GM19043 (cell line): ENCODE results near the gene NOL4L.

Experiments
- ATAC-seq: cut with Tn5 transposase; IDR thresholded peaks from one replicate; pipeline ENCODE4 v1.9.1; 2021; ENCODE audit warnings: low read depth; ENCODE audit not compliant: unreplicated experiment

Gene NOL4L

DNA sequence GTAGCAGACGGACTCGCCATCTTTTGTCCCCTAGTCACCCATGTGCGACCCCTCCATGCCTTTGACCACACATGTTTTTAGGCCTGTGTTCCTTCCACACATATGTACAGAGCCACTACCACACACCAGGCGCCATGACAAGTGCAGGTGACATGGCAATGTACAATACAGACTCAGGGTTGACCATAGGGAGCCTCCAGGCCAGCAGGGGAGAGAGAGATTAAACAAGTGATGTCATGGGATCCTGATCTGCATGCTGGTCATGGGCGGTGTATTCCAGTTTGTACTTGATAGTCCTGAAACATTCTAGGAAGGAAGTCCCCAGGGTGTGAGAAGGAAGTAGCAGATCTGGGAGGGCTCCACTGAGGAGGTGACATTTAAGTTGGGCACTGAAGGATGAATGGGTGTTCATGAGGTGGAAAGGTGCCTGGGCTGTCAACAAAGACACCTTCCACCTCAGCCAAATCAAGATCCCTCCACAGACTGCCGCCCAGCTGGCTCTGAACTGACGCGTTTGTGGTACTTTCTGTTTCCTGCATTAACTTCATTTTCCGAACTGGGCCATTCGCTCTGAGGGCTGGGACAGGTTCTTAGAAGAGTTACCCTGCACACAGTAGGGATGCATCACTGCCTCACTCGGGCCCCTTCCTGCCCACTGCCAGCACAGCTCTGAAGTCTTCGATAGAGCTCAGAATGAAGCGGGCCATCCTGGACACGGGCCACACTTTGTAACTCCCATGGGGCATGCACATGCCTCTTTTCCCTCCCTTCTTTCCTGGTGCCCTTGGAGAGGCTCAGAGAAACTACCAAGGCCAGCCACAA is 94.0 kb downstream of the NOL4L start:
- ATAC-seq, result no peak

DNA sequence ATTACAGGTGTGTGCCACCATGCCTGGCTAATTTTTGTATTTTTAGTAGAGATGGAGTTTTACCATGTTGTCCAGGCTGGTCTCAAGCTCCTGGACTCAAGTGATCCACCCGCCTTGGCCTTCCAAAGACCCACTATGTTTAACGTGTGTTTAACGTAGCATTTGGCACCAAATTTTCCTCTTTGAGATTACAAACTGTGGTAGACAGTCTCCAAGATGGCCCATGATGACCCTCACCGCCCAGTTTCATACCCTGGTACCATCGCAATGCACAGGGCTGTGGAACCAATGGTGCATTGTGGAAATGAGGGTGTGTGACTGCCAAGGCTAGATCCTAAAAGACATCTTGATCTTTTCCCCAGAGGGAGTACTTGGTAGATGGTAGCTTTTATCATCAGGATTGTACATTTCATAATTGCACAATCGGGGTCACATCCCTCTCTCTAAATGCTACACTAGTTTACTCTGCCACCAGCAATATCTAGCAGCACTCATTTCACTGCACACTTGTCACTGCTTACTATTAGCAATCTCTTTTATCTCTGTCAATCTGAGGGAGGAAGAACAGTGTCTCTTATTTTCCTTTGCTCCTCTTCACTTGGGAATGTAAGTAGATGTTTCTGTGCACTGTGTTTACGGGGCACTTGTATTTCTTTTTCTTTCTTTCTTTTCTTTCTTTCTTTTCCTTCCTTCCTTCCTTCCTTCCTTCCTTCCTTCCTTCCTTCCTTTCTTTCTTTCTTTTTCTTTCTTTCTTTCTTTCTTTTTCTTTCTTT is 96.9 kb downstream of the NOL4L start:
- ATAC-seq, result no peak

DNA sequence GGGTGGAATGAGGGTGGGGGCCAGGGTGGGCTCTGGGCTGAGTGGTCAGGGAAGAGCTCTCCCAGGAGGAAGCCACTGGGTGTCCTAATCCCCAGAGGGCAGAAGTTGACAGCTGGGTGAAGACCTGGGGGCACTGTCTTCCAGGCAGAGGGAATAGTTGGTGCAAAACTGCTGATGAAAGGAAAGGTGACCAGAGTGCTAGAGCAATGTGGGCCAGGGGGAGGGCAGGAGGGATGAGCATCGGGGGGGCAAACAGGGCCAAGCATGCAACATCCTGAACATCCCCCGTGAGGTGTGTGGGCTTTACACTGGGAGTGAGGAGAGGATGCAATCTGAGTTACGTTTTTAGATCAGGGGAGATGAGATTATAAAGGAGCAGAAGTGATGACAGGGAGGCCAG is 97.8 kb downstream of the NOL4L start:
- ATAC-seq, result no peak

DNA sequence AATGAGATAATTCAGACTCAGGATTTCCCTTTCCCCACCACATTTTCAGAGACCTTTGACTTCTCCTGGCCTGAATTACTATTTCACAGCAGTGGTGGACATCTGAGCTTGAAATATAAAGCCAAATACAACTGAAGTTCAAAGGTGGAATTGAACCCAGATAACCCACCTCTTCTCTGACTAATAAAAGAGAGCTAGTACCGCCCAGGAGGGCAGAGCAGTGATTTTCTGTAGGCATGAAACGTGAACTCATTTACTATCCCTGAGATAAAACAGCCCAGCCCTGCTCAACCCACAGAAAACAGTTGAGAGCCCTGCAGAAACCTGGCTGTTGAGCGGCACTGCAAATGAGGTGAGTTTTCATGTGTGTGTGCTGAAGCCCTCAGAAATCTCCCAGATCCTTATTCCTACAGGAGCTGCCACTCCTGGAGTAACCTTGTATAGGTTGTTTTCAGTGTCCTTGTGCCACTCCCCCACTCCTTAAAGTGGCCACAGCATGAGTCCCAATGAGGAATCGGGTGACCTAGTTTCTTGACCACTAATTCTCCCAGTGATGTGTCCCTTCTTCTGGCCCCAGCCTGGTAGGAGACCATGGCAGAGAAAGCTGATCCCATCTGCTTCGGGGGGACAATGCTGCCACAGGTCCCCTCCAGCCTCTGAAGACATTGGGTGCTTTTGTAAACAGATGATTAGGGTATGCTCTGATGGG is 99.2 kb downstream of the NOL4L start:
- no peak for ATAC-seq

DNA sequence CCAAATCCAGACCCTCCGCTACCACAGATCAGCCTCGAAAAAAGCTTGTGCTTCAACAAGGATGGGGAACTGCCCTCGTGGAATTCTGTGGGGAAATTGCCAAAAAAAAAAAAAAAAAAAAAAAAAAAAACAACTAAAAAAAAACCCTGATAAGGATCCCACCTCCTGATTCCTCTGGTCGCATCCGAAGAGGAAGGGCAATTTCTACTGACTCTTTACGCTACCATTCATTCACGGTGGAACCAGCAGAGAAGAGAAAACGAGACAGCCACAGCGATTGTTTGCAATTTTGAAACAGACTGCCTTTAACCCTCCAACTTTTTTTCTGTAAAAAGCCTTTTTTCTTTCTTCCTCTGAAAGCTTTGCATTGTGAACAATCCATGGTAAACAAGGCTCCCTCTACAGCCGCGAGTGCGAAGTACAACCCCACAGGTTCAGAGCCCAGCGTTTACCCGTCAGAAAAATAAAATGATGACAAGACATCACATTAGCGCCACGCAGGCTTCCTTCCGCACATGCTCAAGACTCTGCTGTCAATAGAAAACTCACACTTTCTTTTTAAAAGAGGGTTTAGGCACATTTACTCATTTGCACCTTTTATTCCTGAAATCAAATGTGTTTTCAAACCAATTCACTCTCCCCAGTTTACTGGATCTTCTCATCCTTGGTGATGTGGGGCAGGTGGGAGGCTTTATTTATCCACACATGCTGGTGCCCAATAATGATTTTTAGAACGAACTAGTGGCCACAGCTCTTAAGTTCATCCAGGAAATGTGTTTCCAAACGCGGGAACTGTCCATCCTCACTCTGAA is 100.0 kb downstream of the NOL4L start:
- no peak for ATAC-seq

DNA sequence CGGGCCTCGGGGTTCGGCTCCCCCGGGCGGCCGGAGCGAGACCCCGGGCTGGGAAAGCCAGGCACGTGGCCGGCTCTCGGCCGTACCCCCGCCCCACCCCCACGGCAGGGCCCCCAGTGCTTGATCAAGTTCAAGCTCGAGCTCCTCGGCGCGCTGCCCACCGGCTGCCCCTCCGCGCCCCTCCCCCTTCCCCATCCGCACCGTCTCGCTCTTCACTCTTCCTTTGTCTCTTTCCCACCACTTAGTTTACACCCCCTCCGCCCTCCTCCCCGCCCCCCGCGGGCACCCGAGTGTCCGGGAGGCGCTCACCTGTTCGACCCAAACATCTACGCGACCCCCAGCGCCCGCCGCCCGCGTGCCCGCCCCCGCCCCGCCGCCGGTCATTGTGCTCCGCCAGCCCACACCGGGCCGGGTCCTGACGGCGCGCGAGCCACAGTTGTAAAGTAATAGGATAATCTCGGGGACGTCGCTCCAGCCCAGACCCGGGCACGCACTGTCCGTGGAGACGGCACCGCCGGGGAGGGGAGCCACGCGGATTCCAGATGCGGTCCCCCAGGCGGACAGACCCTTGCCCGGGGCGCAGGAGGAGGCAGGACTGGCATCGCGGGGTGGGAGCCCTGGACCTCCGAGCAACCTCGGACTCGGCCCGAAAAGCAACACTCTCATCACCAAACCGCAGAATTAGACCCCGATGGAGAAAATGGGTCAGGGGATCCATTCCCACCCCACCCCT is 100.7 kb downstream of the NOL4L start:
- no peak for ATAC-seq

DNA sequence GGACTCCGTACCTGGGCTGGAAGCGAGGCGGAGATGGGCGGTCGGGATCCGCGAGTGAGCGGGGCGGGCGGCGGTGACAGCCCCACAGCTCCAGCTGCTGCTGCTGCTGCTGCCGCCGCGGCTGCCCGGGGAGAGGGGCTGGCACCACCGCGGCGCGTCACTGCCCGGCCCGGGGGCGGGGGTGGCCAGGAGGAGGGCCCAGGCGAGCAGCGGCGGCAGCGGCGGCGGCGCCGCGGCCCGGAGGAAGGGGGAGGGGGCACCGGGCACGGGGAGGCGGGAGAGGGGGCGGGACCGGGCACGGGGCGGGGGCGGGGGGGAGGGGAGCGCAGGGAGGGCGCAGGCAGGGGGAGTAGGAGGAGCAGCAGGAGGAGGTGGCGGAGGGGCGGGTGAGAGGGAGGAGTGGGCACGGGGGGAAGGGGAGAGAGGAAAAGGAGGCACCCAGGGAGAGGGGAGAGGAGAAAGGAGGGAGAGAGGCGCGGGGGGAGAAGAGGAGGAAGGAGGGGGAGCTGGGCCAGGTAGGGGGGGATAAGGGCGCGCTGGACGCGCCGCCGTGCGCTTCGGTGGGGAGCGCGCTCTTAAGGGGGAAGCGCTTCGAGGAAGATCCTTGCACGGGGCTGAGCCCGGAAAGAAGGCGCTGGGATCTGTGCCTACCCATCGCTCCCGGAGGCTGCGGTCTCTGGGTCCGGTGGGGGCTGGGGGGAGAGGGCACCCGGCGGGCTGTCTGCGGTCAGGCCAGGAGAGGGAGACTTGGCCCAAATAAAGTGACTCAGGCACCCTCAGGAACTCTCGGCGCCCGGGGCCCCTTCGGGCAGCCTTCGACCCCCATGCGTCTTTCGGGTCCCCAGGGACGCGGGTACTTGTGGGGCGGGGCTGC is 101.5 kb downstream of the NOL4L start:
- no peak for ATAC-seq

DNA sequence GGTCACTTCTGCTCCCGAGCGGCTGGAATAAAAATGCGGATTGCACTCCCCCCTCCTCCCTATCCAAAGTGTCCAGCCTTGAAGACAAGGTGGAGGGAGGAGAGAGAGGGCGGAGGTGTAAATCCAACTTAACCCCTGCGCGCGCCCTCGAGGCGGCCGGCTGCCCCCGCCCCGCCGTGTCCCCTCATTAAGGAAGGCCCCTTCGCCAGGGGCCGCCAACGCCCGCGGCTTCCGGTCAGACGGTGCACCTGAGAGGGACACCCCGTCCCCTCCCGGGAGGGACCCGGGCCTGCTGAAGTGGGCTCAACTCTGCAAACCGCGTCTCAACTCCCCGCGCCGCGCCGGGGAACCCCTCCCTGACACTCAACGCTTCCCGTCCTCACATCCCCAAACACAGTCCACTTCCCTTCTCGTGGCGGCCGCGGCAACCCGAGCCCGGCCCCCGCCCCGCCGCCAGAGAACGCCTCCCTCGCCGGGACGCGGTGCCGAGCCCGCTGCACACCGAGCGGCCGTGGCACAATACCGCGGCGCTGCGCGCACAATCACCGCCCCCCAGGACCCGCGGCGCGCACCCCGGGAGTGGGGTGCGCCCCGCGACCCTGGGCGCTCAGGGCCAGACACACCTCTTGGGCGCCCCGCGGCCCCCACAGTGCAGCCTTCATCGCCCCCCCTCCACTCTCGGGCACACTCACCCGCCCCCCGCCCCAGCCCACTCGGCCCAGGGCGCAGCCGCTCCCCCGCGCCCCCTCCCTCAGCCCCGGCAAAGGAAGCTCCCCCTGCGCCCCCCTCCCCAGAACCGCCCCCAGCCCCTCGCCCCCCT is 102.5 kb downstream of the NOL4L start:
- ATAC-seq, result no peak

DNA sequence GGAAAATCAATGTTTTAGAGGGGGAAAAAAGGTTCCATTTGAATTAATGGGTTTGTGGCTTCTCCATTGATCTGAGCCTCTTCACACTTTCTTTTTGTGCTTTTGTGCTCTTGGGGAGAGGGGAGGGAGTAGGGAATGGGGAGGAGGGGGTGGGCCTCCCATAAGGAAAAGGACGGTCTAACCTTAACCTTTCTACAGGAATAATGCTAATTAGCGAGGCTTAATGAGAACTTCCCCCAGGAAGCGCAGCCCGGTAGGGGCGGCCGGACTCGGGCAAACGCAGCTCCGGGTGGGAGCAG is 103.0 kb downstream of the NOL4L start:
- ATAC-seq, result no peak

DNA sequence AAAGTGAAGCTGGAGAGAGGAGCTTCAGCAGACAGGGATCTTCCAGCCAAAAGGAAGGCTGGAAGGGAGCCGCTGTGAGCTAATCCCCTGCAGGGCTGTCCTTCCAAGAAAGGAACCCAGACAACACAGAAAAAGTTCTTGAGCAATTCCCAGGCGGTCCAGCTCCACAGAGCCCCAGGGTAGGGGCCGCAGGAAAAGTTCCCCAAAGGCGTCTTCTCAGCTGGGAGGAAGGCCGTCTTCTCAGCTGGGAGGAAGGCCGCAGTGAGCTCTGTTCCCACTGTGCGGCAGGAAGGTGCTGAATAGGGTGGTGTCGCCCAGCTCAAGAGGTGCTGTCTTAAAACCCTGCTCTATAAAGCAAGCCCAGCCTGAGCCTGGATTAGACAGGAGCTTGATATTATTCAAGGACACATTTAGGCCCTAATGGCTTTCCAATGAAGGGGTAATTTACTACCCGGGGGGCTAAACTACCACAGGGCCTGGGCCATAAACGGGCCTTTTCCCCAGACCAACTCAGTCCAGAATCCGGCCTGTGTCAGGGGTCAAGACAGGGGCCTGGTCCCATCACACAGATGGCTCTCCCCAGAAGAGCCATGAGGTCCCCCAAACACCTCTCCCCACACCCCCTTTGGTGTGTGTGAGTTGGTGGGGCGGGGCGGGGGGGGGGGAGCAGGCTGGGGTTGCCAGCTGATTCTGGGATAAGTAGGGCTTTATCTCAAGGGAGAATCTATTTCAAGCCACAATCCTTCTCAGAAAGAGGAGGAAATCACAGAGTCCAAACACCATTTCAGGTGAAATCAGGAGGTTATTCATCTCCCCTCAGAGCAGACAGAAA is 103.6 kb downstream of the NOL4L start:
- ATAC-seq, result no peak

DNA sequence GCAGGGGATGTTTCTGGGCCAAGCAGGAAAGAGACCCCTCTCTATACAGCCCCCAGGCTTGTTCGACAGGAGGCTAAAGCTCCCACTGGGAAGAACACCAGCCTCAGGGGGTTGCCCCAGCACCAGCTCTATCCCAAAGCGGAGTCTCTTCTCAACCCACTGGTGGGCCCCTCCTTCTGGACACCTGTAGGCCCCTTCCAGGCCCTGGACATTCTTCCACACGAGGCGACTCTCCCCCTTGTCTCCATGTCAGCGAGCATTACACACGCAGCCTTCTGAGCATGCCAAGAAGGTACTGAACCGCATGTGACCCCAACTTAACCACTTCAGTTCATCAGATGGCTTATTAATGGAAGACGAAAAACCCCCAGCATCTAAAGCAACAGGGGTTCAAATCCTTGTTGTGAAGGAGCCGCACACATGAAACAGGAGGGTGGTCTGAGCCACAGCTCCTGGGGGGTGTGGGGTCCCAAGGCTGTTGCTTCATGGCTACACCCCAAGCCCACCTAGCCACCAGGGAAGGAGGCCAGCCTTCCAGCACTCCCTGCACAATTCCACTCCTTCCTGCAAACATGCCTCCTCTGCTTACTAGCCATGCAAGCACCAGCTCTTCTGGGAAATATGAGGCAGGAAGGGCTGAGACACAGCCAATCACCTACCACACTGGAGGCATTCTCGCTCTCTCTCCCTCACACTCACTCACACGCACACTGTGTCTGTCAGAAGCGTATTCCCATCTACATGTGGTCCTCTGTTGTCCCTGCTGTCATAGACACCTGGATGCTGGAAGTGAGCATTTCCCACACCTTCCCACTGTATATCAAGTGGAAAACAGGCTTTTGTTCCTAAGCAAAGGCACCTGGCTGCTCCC is 104.5 kb downstream of the NOL4L start:
- ATAC-seq, result no peak

DNA sequence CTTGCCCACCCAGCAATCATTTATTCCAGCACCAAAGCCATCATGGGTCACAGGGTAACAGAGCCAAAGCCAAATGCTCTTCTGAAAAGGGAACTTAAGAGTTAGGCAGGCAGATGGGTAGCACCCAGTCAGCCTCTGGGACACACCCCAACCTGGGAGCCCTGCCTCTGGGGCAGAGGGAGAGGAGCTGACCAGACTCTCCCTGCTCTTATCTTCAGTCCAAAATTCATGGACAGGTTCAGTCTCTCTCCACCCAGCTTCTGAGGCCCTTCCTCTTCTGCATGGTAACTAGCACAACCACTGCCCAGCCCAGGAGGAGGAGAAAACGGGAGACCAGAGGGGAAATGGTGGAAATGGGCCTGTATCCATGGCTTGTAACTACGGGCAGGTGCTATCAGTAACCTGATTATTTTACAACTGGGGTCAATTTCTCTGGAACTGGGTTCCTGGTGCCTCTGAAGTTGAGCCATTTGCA is 105.4 kb downstream of the NOL4L start:
- no peak for ATAC-seq

DNA sequence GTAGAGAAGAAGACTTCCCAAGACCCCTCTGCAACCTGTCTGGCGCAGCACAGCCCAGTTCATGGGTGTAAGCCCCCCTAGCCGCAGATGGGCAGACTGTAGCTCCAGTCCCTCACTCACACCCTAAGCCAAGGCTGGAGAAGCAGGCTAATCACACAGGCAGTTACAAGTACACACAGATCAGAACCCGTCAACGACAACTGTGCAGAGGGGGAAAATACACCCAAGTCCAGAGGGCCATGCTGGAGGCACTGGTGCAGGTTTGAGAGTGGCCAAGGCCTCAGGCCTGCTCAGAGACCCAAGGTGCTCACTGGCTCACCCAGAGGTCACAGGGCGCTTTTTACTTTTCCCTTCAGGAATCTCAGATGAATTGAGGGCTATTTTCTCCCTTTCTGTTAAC is 106.1 kb downstream of the NOL4L start:
- ATAC-seq, result no peak

DNA sequence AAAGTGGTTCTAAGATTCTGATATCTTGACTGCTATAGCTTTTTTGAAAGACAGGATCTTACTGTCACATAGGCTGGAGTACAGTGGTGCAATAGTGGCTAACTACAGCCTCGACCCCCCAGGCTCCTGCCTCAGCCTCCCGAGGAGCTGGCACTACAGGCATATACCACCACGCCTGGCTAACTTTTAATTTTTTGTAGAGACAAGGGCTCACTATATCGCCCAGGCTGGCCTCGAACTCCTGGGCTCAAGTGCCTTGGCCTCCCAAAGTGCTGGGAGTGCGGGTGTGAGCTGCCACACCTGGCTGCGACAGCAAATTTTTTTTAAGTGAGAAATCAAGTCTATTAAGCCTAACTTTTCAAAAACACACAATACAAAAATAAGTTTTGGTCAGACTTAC is 106.6 kb downstream of the NOL4L start:
- no peak for ATAC-seq

DNA sequence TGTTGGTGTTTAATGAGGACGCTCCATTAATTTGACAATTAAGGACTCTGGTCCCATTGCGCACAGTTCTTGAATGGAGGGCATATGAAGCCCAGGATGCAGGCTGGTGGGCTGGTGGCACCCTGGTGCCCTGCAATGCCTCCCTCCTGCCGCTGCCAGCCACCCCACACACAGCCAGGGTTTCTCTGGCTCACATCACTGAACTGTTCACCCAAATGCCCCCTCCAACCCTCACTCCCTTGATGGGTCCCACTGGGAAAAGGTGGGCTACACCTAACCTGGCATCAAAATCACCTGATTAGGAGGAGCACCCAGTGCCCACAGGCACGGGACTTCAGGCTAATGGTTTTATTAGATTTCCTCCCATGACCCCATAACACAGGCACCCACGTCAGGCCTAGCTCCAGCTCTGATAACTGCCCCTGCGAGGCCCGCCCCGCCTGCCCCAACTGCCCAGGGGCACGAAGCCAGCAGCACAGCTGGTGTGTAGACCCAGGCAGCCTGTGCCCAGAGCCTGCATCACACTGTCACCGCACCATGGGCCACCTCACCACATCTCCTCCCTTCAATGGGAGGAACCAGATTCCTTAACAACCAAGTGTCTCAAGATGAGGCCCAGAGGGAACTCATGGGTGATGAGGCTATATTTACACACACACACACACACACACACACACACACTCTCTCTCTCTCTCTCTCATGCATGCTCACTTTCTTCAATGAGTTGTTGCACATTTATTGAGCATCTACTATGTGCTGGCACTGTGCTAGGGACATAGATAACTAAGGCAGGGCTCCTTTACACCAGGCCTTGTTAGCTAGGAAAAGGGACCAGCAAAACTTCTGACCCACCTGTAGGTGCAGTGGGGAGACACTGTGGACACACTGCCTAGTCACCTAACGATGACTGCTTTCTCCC is 107.3 kb downstream of the NOL4L start:
- ATAC-seq, result no peak
